Measurements from ENCODE around the gene OR4X2.
"Not testable (repeated sequence)": the region's sequence is repeated elsewhere in the genome, so short reads cannot be mapped to it uniquely, and the experiment has no call there.

The OR4X2 gene, protein sequence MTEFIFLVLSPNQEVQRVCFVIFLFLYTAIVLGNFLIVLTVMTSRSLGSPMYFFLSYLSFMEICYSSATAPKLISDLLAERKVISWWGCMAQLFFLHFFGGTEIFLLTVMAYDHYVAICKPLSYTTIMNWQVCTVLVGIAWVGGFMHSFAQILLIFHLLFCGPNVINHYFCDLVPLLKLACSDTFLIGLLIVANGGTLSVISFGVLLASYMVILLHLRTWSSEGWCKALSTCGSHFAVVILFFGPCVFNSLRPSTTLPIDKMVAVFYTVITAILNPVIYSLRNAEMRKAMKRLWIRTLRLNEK

GRCh38 chr11:48244804-48245203, at the start of gene OR4X2:
Gene OR4X2 (plus strand): TSS chr11:48245104. CDS start chr11:48245104, 0 bp downstream.
- DNase-seq (ENCODE audit: low read depth, low spot score), result no peak

GRCh38 chr11:48207881-48208280, 37.0 kb upstream of the OR4X2 start:
- DNase-seq (ENCODE audit: low read depth, low spot score), result no peak

DNA sequence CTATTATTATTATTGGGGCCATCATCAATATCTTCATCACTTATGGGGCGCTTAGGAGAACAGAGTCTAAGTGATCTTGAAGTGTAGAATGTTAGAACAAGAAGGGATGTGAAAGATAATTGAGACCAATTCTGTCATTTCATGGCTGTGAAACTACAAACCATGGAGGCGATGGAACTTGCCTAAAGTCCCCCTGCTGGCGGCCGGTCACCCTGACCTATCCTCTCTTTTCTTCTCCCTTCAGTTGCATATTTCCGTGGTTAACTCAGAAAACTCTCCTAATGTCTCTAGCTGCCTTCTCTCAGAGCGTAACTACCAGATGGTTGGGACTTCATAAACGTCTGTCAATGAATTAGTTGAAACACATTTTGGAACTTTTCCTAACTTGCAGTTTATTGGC, 34.9 kb upstream of the OR4X2 start:
- peak; percentile 0 for DNase-seq (ENCODE audit: low read depth, low spot score)

DNA sequence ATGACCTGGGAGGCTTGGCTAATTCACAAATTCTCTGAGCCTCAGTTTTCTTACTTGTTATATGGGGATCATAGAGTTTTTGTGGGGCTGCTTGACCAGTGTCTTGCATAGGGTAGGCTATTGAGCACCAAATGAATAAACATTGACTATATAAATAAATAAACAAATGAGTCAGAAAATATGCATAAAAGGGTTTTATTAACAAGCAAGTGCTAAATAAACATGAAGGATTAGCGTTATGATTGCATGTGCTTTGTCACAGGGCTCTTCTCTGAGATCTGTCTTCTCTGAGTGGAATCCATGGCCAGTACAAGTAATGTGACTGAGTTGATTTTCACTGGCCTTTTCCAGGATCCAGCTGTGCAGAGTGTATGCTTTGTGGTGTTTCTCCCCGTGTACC, 28.4 kb upstream of the OR4X2 start, which contains the start of gene OR4B1:
Gene OR4B1 (plus strand): TSS at position 301 of the 400 bp plus-strand sequence. CDS start 0 bp downstream, at position 301.
- DNase-seq (ENCODE audit: low read depth, low spot score), result no peak

GRCh38 chr11:48228761-48229160, 16.1 kb upstream of the OR4X2 start:
- no peak for DNase-seq (ENCODE audit: low read depth, low spot score)

DNA sequence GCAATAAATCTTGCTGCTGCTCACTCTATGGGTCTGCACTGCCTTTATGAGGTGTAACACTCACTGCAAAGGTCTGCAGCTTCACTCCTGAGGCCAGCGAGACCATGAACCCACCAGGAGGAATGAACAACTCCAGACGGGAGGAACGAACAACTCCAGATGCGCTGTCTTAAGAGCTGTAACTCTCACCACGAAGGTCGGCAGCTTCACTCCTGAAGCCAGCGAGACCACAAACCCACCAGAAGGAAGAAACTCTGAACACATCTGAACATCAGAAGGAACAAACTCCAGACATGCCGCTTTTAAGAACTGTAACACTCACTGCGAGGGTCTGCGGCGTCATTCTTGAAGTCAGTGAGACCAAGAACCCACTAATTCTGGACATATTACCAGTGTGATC, 14.8 kb upstream of the OR4X2 start:
- not testable (repeated sequence) for DNase-seq (ENCODE audit: low read depth, low spot score)

DNA sequence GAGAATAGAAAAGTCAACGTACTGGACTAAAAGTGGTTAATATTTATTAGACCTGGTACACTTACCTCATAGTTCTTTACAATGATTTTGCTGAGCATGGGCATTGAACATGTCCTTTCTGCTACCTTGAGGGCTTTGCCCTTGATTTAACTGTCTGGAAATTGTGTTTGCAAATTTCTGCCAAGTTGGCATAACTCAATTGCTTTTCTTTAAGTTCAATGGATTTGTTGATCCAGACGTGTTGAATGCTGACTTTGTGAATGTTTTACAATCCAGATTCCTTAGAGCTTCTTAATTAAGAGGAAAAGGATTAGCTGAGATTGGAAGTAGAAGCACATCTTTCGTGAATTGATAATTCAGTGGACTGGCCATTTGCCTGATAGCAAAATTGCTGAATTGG, 7.2 kb upstream of the OR4X2 start:
- DNase-seq (ENCODE audit: low read depth, low spot score), result no peak

- DNase-seq (ENCODE audit: low read depth, low spot score), result no peak
These were observed 2.4 kb upstream of the OR4X2 start for GRCh38 chr11:48242501-48242900.

DNA sequence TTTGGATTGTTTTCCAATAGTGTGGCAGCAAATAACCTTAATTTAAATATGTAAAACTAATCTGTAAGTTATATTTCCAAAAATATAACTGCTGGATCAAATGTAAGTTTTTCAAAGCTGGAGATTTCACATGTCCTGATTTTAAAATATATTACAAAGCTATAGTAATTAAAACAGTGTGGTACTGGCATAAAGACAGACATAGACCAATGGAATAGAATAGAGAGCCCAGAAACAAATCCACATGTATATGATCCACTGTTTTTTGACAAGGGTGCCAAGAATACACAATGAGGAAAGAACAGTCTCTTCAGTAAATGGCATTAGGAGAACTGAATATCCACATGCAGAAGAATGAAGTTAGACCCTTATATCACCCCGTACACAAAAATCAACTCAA, 4.0 kb downstream of the OR4X2 start:
- DNase-seq (ENCODE audit: low read depth, low spot score), result no peak

DNA sequence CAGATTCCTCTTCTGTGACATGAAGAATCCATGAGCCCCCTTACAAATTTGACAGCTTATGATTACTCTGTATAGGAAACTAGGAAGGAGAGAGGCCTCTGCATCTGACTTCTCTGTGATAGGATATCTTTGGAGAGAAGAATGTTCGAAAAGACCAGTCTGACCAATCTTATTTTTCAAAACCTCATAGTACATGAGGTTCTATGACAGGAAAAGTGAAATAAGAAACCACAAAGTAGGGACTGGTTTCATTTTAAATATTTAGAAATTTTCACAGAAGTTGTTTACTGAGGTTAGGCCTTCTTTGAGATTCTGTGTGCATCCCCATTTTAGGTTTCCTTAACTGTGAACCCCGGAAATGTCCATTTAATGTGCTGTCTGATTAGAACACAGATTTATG, 16.7 kb downstream of the OR4X2 start:
- no peak for DNase-seq (ENCODE audit: low read depth, low spot score)

DNA sequence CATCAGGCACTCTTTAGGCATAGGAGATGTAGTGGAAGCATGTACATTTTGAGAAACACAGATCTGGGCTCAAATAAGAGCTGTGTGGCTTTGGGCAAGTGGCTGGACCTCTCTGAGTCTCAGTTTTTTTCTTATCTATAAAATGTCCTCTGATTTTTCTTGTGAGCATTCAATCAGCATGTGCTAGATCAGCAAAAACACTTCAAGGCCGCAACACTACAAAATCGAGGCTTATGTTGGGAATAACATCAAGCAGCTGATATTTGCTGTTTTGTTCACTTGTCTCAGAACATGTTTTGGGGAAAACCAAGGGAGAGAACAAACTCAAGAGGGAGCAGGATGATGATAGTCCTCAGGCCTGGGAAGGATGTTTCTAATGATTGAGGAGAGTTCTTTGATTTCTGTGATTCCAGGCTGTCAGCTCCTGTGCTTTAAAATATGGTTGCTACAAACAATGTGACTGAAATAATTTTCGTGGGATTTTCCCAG, 18.6 kb downstream of the OR4X2 start, which contains the start of gene OR4X1:
Gene OR4X1 (plus strand): TSS at position 439 of the 489 bp plus-strand sequence. CDS start 0 bp downstream, at position 439.
- DNase-seq (ENCODE audit: low read depth, low spot score), result no peak

DNA sequence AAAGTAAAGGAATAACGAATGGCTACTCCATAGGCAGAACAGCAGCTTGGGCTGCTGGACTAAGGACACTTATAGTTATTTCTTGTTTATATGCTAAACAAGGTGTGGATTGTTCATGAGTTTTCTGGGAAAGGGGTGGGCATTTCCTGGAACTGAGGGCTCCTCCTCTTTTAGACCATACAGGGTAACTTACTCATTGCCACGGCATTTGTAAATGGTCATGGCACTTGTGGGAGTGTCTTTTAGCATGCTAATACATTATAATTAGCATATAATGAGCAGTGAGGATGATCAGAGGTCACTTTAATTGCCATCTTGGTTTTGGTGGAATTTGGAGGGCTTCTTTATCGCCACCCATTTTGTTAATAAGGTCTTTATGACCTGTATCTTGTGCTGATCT, 25.7 kb downstream of the OR4X2 start:
- DNase-seq (ENCODE audit: low read depth, low spot score), result no peak

DNA sequence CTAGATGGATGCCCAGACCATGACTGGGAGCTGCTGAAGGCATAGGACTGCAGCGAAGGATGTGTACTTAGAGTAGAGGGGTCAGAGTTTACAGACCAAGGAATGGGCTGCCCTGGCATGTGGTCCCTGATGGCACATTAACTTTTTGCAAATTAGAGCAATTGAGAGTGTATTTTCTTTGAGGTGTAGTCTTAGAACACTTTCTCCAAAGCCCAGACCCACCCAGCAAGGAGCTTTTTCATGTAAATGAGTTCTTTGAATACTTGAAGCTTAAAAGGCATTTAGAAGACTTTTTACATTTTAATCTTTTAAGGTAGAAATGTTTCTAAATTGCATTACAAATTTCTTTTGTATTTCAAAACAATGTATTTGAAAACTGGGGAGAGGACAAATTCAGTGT, 27.7 kb downstream of the OR4X2 start:
- no peak for DNase-seq (ENCODE audit: low read depth, low spot score)

Measured in astrocyte of the hippocampus (primary cell).